GM19240 (cell line): ENCODE results near the gene RARB.

Source experiments
- DNase-seq: peaks from one replicate; pipeline ENCODE4 v3.0.0; 2011; ENCODE audit warnings: low spot score; ENCODE audit not compliant: insufficient read length

Gene RARB

GRCh38 chr3:25427942-25428788 is at the start of gene RARB:
Gene RARB, plus strand, starts transcription at chr3:25428263. Its CDS starts 469 bp downstream, at chr3:25428732.
- no peak for DNase-seq

GRCh38 chr3:25378786-25379311 is 49.2 kb upstream of the RARB start:
- no peak for DNase-seq

- no peak for DNase-seq
Observed at GRCh38 chr3:25380222-25380739, 47.8 kb upstream of the RARB start.

GRCh38 chr3:25381083-25381482 is 47.0 kb upstream of the RARB start:
- DNase-seq: no peak

GRCh38 chr3:25384471-25384870 is 43.6 kb upstream of the RARB start:
- no peak for DNase-seq

- DNase-seq: no peak
Observed at GRCh38 chr3:25385807-25386460, 42.1 kb upstream of the RARB start.

GRCh38 chr3:25386686-25387255 is 41.3 kb upstream of the RARB start:
- no peak for DNase-seq

- no peak for DNase-seq
Observed at GRCh38 chr3:25390605-25391004, 37.5 kb upstream of the RARB start.

GRCh38 chr3:25396251-25396650 is 31.8 kb upstream of the RARB start:
- no peak for DNase-seq

GRCh38 chr3:25396686-25397085 is 31.4 kb upstream of the RARB start:
- DNase-seq: no peak

- no peak for DNase-seq
Observed at GRCh38 chr3:25397150-25397549, 30.9 kb upstream of the RARB start.

GRCh38 chr3:25400587-25400986 is 27.5 kb upstream of the RARB start:
- no peak for DNase-seq

GRCh38 chr3:25403968-25404367 is 24.1 kb upstream of the RARB start:
- DNase-seq: no peak

GRCh38 chr3:25404569-25404968 is 23.5 kb upstream of the RARB start:
- DNase-seq: no peak

- DNase-seq: no peak
Observed at GRCh38 chr3:25405335-25405734, 22.7 kb upstream of the RARB start.

GRCh38 chr3:25410703-25411102 is 17.4 kb upstream of the RARB start:
- DNase-seq: no peak

GRCh38 chr3:25412269-25412668 is 15.8 kb upstream of the RARB start:
- no peak for DNase-seq

- DNase-seq: no peak
Observed at GRCh38 chr3:25416176-25416575, 11.9 kb upstream of the RARB start.

- no peak for DNase-seq
Observed at GRCh38 chr3:25418596-25418995, 9.5 kb upstream of the RARB start.

- DNase-seq: no peak
Observed at GRCh38 chr3:25419251-25419650, 8.8 kb upstream of the RARB start.

GRCh38 chr3:25420147-25420546 is 7.9 kb upstream of the RARB start:
- no peak for DNase-seq

GRCh38 chr3:25420885-25421284 is 7.2 kb upstream of the RARB start:
- no peak for DNase-seq
